GM10266 (cell line): Measurements from ENCODE around the gene SPDYE16.
"Not testable (repeated sequence)": the region's sequence is repeated elsewhere in the genome, so short reads cannot be mapped to it uniquely, and the experiment has no call there.

Source experiments
- DNase-seq: peaks from one replicate; pipeline ENCODE4 v3.0.0; 2012; ENCODE audit errors: extremely low spot score
- TF ChIP-seq, protein P1 (sequence below): IDR thresholded peaks from 2 replicates; pipeline ENCODE4 v1.5.1; 2012; ENCODE audit warnings: mild to moderate bottlenecking, low read depth; ENCODE audit not compliant: control insufficient read depth, insufficient read depth; ENCODE audit errors: missing control alignments

SPDYE16 gene

DNA sequence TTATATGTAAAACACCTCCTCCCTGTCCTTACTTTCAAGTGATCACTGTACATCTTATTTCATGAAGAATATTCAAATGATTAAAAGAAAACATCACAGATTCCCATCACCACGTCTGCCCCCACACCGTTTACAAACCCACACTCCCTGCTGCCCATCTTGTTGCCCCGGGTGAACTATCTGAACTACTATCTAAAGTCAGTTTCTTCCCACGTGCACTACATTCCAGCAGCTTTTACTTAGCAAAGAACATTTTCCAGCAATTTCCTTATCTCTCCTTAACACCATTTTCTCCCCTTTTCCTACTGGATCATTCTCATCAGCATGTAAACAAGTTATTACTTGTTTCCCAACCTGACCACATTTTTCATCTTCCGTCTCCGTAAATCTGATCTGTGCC lies 16.6 kb upstream of the SPDYE16 start:
- DNase-seq: not testable (repeated sequence)

DNA sequence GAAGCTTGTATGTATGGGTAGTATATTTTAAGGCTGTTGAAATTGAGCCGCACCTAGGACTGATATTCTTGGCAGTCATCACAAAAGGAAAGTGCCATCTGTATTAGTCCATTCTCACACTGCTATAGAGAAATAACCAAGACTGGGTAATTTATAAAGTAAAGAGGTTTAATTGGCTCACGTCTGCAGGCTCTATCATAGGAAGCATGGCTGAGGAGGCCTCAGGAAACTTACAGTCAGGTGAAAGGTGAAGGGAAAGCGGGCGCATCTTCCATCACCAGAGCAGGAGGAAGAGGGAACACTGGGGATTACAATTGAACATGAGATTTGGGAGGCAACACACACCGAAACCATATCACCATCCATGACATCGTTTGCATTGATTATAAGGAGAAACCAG lies 8.9 kb upstream of the SPDYE16 start:
- DNase-seq: not testable (repeated sequence)

DNA sequence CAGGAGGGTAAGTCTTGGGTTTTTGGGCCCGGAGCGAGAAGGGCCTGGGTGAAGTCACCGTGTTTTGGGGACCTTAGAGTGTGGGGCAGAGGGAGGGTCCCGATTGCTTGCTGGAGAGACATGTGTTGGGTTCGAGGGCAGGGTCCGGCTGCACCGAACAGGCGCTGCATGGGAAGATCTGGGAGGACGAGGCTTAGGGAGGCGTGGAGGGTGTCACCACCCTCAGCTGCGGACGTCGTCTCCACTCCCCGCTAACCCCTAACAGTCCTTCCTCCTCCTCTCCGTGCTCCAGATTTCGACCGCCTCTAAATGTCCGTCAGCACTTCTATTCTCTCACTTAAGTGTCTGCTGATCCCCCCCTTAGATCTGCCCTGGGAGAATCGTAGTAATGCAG lies 6.8 kb upstream of the SPDYE16 start:
- DNase-seq: not testable (repeated sequence)

DNA sequence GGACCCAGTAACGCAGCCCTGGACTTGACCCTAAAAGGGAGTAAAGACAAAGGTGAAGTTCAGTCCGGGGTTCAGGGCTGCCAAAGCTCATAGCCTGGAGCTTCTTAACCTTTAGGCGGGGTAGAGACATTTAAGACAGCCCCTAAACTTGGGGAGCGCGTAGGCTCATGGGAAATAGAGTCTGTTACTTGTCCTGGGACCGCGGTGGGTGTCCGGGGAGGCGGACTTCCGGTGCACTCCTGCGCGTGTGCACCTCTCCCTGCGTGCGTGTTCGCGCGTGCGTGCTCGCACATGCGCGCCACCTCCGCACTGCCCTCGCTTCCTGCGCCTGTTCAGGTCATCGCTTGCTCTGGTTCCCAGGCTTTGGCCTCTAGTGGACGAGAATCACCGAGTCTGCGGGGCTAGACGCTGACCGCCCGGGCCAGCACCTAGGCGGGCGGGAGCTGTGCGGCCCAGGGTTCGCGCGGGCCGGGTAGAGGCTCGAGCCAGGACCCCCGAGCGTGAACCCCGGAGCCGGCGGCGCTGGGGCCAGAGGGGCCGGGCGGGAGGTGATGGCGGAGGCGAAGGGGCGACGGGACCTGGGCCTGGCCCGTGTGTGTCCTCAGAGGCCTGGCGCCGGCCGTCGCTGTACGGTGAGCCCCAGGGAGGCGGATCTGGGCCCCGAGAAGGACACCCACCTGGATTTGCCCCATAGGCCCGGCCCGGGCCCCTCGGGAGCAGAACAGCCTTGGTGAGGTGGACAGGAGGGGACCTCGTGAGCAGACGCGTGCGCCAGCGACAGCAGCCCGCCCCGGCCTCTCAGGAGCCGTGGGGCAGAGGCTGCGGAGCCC lies 6.1 kb upstream of the SPDYE16 start:
- DNase-seq: peak; percentile 79

DNA sequence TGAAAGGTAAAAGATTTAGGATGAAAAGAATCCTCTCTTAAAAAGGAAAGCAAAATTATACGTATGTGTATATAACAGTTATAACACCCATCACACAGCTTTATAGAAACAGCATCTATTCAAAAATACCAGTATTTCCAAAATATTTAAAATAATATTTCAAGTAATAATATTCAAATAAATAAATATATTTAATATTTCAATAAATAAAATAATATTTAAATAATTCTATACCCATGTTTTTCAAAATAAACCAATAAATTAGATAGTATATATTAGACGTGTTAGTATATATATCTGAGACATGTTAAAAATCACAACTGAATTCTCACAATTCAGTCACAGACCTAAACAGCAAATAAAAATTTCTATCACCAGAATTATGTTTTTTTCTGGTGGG lies 11.5 kb downstream of the SPDYE16 start:
- not testable (repeated sequence) for DNase-seq

DNA sequence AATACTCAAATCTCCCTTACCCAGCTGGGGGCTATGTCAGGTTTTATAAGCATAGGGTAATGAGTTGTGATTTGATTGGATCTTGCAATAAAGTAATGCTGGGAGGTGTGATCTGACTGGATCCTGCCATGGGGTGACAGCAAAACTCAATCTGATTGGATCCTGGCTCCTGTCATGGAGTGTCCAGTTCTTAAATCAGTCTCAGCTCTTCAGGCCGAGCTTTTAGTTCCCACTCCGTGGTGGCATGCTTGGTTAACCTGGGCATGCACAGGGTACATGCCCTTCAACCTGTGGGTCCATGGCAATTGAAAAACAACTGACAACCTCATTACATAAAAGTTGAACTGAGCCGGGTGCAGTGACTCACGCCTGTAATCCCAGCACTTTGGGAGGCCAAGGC lies 16.9 kb downstream of the SPDYE16 start:
- not testable (repeated sequence) for DNase-seq

DNA sequence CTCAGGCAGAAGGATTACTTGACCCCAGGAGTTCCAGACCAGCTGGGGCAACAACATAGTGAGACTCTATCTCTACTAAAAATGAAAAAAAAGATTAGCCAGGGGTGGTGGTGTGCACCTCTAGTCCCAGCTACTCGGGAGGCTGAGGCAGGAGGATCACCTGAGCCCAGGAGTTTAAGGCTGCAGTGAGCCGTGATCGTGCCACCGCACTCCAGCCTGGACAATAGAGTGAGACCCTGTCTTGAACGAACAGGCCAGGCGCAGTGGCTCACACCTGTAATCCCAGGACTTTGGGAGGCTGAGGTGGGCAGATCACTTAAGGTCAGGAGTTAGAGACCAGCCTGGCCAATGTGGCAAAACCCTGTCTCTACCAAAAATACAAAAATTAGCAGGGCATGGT lies 26.2 kb downstream of the SPDYE16 start:
- DNase-seq: not testable (repeated sequence)

DNA sequence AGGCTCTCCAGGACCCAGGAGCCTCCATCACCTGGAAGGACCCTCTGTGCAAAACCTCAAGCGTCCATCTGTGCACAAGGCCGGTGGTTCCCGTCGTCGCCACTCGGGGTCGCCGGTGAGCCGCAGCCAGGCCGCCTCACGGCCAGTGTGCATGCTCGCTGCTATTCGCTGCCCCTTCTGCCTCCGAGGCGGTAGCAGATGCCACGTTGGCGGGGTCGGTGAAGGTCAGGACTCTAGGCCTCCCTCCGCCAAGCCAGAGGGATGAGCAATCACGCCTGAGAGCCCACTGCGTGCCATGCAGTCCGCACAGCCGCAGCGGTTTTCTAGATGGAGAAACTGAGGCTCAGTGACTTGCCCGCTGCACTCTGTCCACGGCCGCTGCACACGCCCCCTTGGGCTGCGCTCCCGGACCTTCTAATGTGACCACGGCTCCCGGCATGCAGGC lies 27.1 kb downstream of the SPDYE16 start:
- TF ChIP-seq, protein P1, sequence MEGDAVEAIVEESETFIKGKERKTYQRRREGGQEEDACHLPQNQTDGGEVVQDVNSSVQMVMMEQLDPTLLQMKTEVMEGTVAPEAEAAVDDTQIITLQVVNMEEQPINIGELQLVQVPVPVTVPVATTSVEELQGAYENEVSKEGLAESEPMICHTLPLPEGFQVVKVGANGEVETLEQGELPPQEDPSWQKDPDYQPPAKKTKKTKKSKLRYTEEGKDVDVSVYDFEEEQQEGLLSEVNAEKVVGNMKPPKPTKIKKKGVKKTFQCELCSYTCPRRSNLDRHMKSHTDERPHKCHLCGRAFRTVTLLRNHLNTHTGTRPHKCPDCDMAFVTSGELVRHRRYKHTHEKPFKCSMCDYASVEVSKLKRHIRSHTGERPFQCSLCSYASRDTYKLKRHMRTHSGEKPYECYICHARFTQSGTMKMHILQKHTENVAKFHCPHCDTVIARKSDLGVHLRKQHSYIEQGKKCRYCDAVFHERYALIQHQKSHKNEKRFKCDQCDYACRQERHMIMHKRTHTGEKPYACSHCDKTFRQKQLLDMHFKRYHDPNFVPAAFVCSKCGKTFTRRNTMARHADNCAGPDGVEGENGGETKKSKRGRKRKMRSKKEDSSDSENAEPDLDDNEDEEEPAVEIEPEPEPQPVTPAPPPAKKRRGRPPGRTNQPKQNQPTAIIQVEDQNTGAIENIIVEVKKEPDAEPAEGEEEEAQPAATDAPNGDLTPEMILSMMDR: peak; percentile 97
- DNase-seq: peak; percentile 89

DNA sequence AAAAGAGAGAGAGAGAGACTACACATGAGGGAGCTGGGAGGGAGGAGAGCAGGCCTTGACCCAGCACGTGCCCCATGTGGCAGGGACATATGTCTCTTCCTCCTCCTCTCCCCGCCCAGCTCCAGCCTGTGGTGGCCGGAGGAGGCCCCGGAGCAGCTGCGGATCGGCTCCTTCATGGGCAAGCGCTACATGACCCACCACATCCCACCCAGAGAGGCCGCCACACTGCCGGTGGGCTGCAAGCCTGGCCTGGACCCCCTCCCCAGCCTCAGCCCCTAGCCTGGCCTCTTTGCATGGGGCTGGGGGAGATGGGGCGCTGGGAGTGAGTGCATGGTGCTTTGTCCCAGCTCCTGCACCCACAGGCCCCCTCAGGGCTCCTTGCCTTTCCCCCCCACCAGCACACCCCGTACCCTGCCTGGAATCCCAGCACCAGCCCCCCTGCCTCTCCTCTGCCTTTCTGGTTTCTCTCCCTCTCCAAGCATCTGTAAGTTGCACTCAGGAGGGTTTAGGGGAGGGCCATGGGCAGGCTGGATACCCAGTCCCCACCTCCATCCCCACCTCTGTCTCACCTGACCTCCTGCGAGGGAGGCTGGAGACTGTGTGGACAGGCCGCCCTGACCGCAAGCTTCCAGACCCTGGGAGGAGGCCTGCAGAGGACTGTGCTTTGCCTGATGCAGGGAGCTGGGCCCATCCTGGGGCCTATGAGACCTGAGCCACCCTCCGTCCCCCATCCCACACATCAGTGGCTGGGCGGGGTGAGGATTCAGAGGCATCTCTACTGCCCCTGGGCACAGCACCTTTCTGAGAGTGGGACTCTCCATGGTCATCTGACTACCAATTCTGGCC lies 27.9 kb downstream of the SPDYE16 start:
- TF ChIP-seq, protein P1: no peak
- DNase-seq: no peak

DNA sequence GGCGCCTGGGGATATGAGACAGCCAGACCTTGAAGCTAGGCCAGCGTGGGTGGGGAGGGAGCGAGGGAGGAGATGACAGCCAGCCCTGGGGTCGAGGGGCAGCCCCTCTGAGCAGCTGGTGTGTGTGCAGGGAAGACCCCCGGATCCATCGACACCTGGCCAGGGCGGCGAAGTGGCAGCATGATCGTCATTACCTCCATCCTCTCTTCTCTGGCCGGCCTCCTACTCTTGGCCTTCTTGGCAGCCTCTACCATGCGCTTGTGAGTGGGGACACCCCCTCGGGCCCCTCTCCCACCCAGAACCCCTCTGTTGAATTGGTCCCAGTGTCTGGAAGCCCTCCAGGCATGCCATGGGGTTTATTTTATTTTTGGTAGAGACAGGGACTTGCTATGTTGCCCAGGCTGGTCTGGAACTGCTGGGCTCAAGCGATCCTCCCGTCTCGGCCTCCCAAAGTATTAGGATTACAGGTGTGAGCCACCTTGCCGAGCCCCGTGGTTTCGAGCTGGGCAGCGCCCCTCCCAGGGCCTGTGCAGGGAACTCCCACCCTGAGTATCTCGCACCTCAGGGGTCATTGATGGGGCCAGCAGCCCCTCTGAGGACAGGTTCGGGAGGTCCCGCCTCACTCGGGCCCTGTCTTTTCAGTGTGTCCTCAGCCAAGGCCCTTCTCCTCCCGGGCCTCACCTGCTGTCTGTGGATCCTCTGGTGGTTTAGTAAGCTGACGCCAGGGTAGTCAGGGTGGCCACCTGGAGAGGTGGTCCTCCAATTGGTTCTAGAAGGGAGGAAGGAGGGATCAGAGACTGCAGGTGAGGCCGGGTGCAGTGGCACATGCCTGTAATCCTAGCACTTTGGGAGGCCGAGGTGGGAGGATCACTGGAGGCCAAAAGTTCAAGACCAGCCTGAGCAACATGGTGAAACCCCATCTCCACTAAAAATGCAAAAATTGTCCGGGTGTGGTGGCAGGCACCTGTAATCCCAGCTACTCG lies 29.0 kb downstream of the SPDYE16 start:
- no peak for DNase-seq
- TF ChIP-seq, protein P1: no peak
